ENCODE measurements around the gene TMEM132A.

GRCh38 chr11:60879971-60880588 is 44.2 kb upstream of the TMEM132A start:
- TF ChIP-seq POLR2A (IDR thresholded peaks at IDR 0.05; ENCODE audit: low read depth, low read length) (no peak), NKRF (conservative IDR thresholded peaks at IDR 0.05) (no peak), EP300 (IDR thresholded peaks at IDR 0.05; ENCODE audit: borderline replicate concordance in 1 of 2, control insufficient read depth in 1 of 2, low read depth in 2 of 2, low read length in 2 of 2) (no peak), CTCF (IDR thresholded peaks at IDR 0.05 in 2 of 3, conservative IDR thresholded peaks at IDR 0.05 in 1 of 3; ENCODE audit: control insufficient read depth in 2 of 3, extremely low read depth in 1 of 3, insufficient read depth in 1 of 3, low read depth in 3 of 3, low read length in 3 of 3) (no peak), ZSCAN29 (IDR thresholded peaks at IDR 0.05) (no peak), RAD21 (IDR thresholded peaks at IDR 0.05; ENCODE audit: insufficient read depth, low read depth, low read length) (no peak), MLLT1 (IDR thresholded peaks at IDR 0.05) (no peak), SKIL (IDR thresholded peaks at IDR 0.05; ENCODE audit: low read depth, poor library complexity, severe bottlenecking) (no peak)
